HepG2 (cell line): ENCODE results near the gene FBXW2. TPM values are rescaled to one million over a fixed set of nuclear protein-coding genes. Genes with fewer than 3 reads are reported as not detected.

Experiments used
- ATF7 ChIP-seq, 2 experiments: fragments of 450-650 bp in 1 of 2; sonication (generic) in 1 of 2; formaldehyde crosslinking in 1 of 2; IDR thresholded peaks; 2 replicates each; pipeline versions ENCODE4 v1.4.0 to v1.6.1; 2016 to 2020; ENCODE audit warnings: antibody characterized with exemption in 1 of 2, mild to moderate bottlenecking in 1 of 2, missing genetic modification reagents in 1 of 2
- RBAK ChIP-seq: sonication (generic); formaldehyde crosslinking; IDR thresholded peaks from 2 replicates; pipeline ENCODE4 v1.5.1; 2020; ENCODE audit warnings: mild to moderate bottlenecking, missing genetic modification reagents
- SMARCE1 ChIP-seq: fragments of 450-650 bp; IDR thresholded peaks from 2 replicates; pipeline ENCODE4 v1.6.1; 2017; ENCODE audit warnings: borderline replicate concordance
- ZNF335 ChIP-seq: sonication (generic); formaldehyde crosslinking; IDR thresholded peaks from 2 replicates; pipeline ENCODE4 v1.4.0; 2020; ENCODE audit warnings: missing genetic modification reagents
- ZNF703 ChIP-seq: sonication (generic); formaldehyde crosslinking; IDR thresholded peaks from 2 replicates; pipeline ENCODE4 v1.5.1; 2020; ENCODE audit warnings: missing genetic modification reagents, mild to moderate bottlenecking, moderate library complexity, borderline replicate concordance
- ZNF781 ChIP-seq: sonication (generic); formaldehyde crosslinking; IDR thresholded peaks from 2 replicates; pipeline ENCODE4 v1.5.1; 2020; ENCODE audit warnings: borderline replicate concordance, mild to moderate bottlenecking, missing genetic modification reagents; ENCODE audit errors: not compliant biosample characterization
- ZNF782 ChIP-seq: sonication (generic); formaldehyde crosslinking; IDR thresholded peaks from 2 replicates; pipeline ENCODE4 v1.4.0; 2020; ENCODE audit warnings: missing genetic modification reagents, mild to moderate bottlenecking, borderline replicate concordance
- polyA plus RNA-seq, 8 experiments: library from polyadenylated mRNA; depleted of rRNA in 3 of 8; stranded (reverse) in 7 of 8; unstranded in 1 of 8; fragments of >200 nt; fragmentation: Illumina TruSeq in 4 of 8; extraction: Trizol in 4 of 8; gene quantifications; 2 replicates each; pipeline versions ENCODE4 v1.2.1 to v1.2.3, GENCODE V29; 2011 to 2016; ENCODE audit warnings: low read depth in 4 of 8, missing spikeins in 1 of 8, mixed read lengths in 1 of 8; ENCODE audit not compliant: insufficient read depth in 1 of 8
- total RNA-seq, 5 experiments: library from RNA; depleted of rRNA; stranded (reverse); fragments of >200 nt; fragmentation: Illumina TruSeq; extraction: Trizol; gene quantifications; 2 replicates each; pipeline ENCODE4 v1.2.3, GENCODE V29; 2016; ENCODE audit warnings: low read depth in 1 of 5
- TF ChIP-seq, protein P1 (sequence below): sonication (generic); formaldehyde crosslinking; IDR thresholded peaks from 2 replicates; pipeline ENCODE4 v1.5.0; 2020; ENCODE audit warnings: missing genetic modification reagents
- TF ChIP-seq, protein P2 (sequence below): sonication (generic); formaldehyde crosslinking; IDR thresholded peaks from 2 replicates; pipeline ENCODE4 v1.4.0; 2020; ENCODE audit warnings: missing genetic modification reagents, mild to moderate bottlenecking, borderline replicate concordance
- TF ChIP-seq, protein P3 (sequence below), 2 experiments: sonication (generic) in 1 of 2; formaldehyde crosslinking in 1 of 2; IDR thresholded peaks; 2 replicates each; pipeline versions ENCODE4 v1.4.0 to v1.6.1; 2016 to 2020; ENCODE audit warnings: borderline replicate concordance in 1 of 2, low read depth in 1 of 2, mild to moderate bottlenecking in 1 of 2, missing genetic modification reagents in 1 of 2
- TF ChIP-seq, protein P4 (sequence below): sonication (generic); formaldehyde crosslinking; IDR thresholded peaks from 2 replicates; pipeline ENCODE4 v1.4.0; 2020; ENCODE audit warnings: mild to moderate bottlenecking, missing genetic modification reagents
- TF ChIP-seq, protein P5 (sequence below): sonication (generic); formaldehyde crosslinking; conservative IDR thresholded peaks from 2 replicates; pipeline ENCODE4 v1.4.0; 2020; ENCODE audit warnings: missing genetic modification reagents
- TF ChIP-seq, protein P6 (sequence below): sonication (generic); formaldehyde crosslinking; IDR thresholded peaks from 2 replicates; pipeline ENCODE4 v1.5.1; 2020; ENCODE audit warnings: missing genetic modification reagents, mild to moderate bottlenecking, borderline replicate concordance

Gene FBXW2
- total and polyA plus RNA-seq, 2 of the 13 experiments (the other 11 are each of a cell fraction or from before 2014, with no cell fraction given) = 35.4 to 43.1 TPM

DNA sequence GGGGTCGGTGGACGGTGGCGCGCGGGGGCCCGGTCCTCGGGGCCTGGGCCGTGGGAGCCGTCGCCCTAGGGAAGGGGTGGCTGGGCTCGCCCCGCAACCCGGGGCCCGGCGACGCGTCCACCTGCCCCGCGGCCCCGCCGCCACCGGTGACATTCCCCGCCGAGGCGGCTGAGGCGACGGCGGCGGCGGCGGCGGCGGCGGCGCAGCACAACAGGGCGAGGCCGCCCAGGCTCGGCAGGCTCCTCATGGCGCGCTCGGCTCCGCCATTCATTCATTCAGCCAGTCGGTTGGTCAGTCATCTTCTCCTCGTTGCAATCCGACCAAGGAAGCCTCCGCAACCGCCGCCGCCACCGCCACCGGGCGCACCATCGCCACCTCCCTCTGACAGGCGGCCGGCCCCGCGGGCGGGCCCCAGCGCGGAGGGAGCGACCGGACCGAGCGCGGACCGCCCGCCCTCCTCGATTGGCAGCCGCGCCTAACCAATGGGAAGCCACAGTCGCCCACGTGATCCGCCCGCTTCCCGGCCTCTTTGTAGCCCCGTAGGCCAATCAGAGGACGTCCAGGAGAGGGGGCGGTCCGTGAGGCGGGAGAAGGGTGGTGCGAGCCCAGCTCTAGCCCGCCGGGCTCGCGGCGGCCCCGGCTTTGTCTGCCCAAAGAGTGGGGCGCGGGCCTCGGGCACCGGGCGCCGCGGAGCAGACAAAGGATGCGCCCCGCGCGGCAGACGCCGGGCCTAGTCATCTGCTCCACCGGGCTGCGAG, 78.9 kb downstream of the FBXW2 start, which contains the start of gene MEGF9 (continued):
- TF ChIP-seq, protein P1, sequence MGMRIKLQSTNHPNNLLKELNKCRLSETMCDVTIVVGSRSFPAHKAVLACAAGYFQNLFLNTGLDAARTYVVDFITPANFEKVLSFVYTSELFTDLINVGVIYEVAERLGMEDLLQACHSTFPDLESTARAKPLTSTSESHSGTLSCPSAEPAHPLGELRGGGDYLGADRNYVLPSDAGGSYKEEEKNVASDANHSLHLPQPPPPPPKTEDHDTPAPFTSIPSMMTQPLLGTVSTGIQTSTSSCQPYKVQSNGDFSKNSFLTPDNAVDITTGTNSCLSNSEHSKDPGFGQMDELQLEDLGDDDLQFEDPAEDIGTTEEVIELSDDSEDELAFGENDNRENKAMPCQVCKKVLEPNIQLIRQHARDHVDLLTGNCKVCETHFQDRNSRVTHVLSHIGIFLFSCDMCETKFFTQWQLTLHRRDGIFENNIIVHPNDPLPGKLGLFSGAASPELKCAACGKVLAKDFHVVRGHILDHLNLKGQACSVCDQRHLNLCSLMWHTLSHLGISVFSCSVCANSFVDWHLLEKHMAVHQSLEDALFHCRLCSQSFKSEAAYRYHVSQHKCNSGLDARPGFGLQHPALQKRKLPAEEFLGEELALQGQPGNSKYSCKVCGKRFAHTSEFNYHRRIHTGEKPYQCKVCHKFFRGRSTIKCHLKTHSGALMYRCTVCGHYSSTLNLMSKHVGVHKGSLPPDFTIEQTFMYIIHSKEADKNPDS (CRISPR knock-in tag) = no peak
- TF ChIP-seq ATF7 (IDR thresholded peaks at IDR 0.05) (no peak), ATF7 (CRISPR knock-in tag; IDR thresholded peaks at IDR 0.05) (no peak), ZNF703 (CRISPR knock-in tag) (no peak; the same call in 1 of the 2 replicates), ZNF335 (CRISPR knock-in tag) (no peak), ZNF781 (no peak), ZNF782 (CRISPR knock-in tag) (no peak), RBAK (CRISPR knock-in tag) (no peak), SMARCE1 (no peak)
- TF ChIP-seq, protein P2, sequence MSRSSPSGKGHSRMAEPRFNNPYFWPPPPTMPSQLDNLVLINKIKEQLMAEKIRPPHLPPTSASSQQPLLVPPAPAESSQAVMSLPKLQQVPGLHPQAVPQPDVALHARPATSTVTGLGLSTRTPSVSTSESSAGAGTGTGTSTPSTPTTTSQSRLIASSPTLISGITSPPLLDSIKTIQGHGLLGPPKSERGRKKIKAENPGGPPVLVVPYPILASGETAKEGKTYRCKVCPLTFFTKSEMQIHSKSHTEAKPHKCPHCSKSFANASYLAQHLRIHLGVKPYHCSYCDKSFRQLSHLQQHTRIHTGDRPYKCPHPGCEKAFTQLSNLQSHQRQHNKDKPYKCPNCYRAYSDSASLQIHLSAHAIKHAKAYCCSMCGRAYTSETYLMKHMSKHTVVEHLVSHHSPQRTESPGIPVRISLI = no peak
- TF ChIP-seq, protein P3, sequence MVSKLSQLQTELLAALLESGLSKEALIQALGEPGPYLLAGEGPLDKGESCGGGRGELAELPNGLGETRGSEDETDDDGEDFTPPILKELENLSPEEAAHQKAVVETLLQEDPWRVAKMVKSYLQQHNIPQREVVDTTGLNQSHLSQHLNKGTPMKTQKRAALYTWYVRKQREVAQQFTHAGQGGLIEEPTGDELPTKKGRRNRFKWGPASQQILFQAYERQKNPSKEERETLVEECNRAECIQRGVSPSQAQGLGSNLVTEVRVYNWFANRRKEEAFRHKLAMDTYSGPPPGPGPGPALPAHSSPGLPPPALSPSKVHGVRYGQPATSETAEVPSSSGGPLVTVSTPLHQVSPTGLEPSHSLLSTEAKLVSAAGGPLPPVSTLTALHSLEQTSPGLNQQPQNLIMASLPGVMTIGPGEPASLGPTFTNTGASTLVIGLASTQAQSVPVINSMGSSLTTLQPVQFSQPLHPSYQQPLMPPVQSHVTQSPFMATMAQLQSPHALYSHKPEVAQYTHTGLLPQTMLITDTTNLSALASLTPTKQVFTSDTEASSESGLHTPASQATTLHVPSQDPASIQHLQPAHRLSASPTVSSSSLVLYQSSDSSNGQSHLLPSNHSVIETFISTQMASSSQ (IDR thresholded peaks at IDR 0.05; ENCODE audit: low read depth) = no peak
- TF ChIP-seq, protein P3 (CRISPR knock-in tag; IDR thresholded peaks at IDR 0.05; ENCODE audit: borderline replicate concordance) = peak; percentile 43; the same call in 1 of the 2 replicates
- TF ChIP-seq, protein P4, sequence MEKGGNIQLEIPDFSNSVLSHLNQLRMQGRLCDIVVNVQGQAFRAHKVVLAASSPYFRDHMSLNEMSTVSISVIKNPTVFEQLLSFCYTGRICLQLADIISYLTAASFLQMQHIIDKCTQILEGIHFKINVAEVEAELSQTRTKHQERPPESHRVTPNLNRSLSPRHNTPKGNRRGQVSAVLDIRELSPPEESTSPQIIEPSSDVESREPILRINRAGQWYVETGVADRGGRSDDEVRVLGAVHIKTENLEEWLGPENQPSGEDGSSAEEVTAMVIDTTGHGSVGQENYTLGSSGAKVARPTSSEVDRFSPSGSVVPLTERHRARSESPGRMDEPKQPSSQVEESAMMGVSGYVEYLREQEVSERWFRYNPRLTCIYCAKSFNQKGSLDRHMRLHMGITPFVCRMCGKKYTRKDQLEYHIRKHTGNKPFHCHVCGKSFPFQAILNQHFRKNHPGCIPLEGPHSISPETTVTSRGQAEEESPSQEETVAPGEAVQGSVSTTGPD (CRISPR knock-in tag) = no peak
- TF ChIP-seq, protein P5, sequence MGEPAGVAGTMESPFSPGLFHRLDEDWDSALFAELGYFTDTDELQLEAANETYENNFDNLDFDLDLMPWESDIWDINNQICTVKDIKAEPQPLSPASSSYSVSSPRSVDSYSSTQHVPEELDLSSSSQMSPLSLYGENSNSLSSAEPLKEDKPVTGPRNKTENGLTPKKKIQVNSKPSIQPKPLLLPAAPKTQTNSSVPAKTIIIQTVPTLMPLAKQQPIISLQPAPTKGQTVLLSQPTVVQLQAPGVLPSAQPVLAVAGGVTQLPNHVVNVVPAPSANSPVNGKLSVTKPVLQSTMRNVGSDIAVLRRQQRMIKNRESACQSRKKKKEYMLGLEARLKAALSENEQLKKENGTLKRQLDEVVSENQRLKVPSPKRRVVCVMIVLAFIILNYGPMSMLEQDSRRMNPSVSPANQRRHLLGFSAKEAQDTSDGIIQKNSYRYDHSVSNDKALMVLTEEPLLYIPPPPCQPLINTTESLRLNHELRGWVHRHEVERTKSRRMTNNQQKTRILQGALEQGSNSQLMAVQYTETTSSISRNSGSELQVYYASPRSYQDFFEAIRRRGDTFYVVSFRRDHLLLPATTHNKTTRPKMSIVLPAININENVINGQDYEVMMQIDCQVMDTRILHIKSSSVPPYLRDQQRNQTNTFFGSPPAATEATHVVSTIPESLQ = no peak
- TF ChIP-seq, protein P6, sequence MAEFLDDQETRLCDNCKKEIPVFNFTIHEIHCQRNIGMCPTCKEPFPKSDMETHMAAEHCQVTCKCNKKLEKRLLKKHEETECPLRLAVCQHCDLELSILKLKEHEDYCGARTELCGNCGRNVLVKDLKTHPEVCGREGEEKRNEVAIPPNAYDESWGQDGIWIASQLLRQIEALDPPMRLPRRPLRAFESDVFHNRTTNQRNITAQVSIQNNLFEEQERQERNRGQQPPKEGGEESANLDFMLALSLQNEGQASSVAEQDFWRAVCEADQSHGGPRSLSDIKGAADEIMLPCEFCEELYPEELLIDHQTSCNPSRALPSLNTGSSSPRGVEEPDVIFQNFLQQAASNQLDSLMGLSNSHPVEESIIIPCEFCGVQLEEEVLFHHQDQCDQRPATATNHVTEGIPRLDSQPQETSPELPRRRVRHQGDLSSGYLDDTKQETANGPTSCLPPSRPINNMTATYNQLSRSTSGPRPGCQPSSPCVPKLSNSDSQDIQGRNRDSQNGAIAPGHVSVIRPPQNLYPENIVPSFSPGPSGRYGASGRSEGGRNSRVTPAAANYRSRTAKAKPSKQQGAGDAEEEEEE = no peak
